GM19043 (cell line): Measurements from ENCODE around the gene NR4A2.
"Not testable (repeated sequence)": the region's sequence is repeated elsewhere in the genome, so short reads cannot be mapped to it uniquely, and the experiment has no call there.

Experiments used
- ATAC-seq: cut with Tn5 transposase; IDR thresholded peaks from one replicate; pipeline ENCODE4 v1.9.1; 2021; ENCODE audit warnings: low read depth; ENCODE audit not compliant: unreplicated experiment

NR4A2 gene

GRCh38 chr2:156322686-156323231 is 9.8 kb downstream of the NR4A2 start:
- ATAC-seq: no peak

- no peak for ATAC-seq
Measured at GRCh38 chr2:156322051-156322685, 10.4 kb downstream of the NR4A2 start.

GRCh38 chr2:156321243-156321904 is 11.1 kb downstream of the NR4A2 start:
- no peak for ATAC-seq

GRCh38 chr2:156320486-156321098 is 11.9 kb downstream of the NR4A2 start:
- no peak for ATAC-seq

GRCh38 chr2:156319811-156320485 is 12.6 kb downstream of the NR4A2 start:
- ATAC-seq: no peak

- ATAC-seq: no peak
Measured at GRCh38 chr2:156317631-156318030, 14.9 kb downstream of the NR4A2 start.

GRCh38 chr2:156311976-156312375 is 20.5 kb downstream of the NR4A2 start:
- no peak for ATAC-seq

GRCh38 chr2:156310773-156311172 is 21.7 kb downstream of the NR4A2 start:
- ATAC-seq: no peak

- no peak for ATAC-seq
Measured at GRCh38 chr2:156309917-156310316, 22.6 kb downstream of the NR4A2 start.

- ATAC-seq: peak; percentile 69
Measured at GRCh38 chr2:156309167-156309566, 23.4 kb downstream of the NR4A2 start.

- no peak for ATAC-seq
Measured at GRCh38 chr2:156306821-156307220, 25.7 kb downstream of the NR4A2 start.

GRCh38 chr2:156305121-156305520 is 27.4 kb downstream of the NR4A2 start:
- ATAC-seq: no peak

GRCh38 chr2:156300337-156300736 is 32.2 kb downstream of the NR4A2 start:
- ATAC-seq: no peak

GRCh38 chr2:156294945-156295580 is 37.5 kb downstream of the NR4A2 start:
- ATAC-seq: no peak

- ATAC-seq: not testable (repeated sequence)
Measured at GRCh38 chr2:156293382-156293781, 39.1 kb downstream of the NR4A2 start.

GRCh38 chr2:156279446-156280150 is 52.9 kb downstream of the NR4A2 start:
- ATAC-seq: no peak
